Esophagus muscularis mucosa (tissue), 4 donors: ENCODE data around the gene PTPN14. TPM values are rescaled to one million over a fixed set of nuclear protein-coding genes. Genes with fewer than 3 reads are reported as not detected.

ENCODE experiments used
- DNase-seq: peaks from one replicate; pipeline ENCODE4 v3.0.0-alpha.2; 2017; ENCODE audit errors: extremely low spot score
- H3K27ac ChIP-seq, 4 donors: fragments of 200-600 bp; sonication (generic); replicated peaks in 1 of 4; 1 replicate in 3 of 4; 2 replicates in 1 of 4; pipeline ENCODE4 v1.5.1; 2016 to 2019; ENCODE audit warnings: mild to moderate bottlenecking in 1 of 4
- H3K27me3 ChIP-seq, 4 donors: fragments of 200-600 bp; sonication (generic); one replicate each; pipeline versions ENCODE4 v1.5.1 to v1.6.0; 2016 to 2019
- H3K36me3 ChIP-seq, 4 donors: fragments of 200-600 bp; sonication (generic); one replicate each; pipeline ENCODE4 v1.5.1; 2016 to 2019
- H3K4me1 ChIP-seq, 4 donors: fragments of 200-600 bp; sonication (generic); one replicate each; pipeline ENCODE4 v1.5.1; 2016 to 2019
- H3K4me3 ChIP-seq, 4 donors: fragments of 200-600 bp; sonication (generic); 1 replicate in 2 of 4; 2 replicates in 2 of 4; pipeline ENCODE4 v1.5.1; 2016 to 2019; ENCODE audit warnings: mild to moderate bottlenecking in 4 of 4, moderate library complexity in 1 of 4
- H3K9me3 ChIP-seq, 4 donors: fragments of 200-600 bp; sonication (generic); 1 replicate in 3 of 4; 2 replicates in 1 of 4; pipeline ENCODE4 v1.5.1; 2016 to 2019
- EP300 ChIP-seq: sonication (generic); formaldehyde crosslinking; IDR thresholded peaks from one replicate; pipeline ENCODE4 v1.6.1; 2017; ENCODE audit warnings: antibody characterized with exemption
- POLR2A ChIP-seq: fragments of 450-650 bp; IDR thresholded peaks from one replicate; pipeline ENCODE4 v1.6.1; 2017; ENCODE audit warnings: antibody characterized with exemption, moderate library complexity, mild to moderate bottlenecking, low read depth
- POLR2AphosphoS5 ChIP-seq, 2 donors: sonication (generic); formaldehyde crosslinking; IDR thresholded peaks; one replicate each; pipeline ENCODE4 v1.6.1; 2017; ENCODE audit warnings: antibody characterized with exemption in 2 of 2
- WGBS: methylation state at CpG from one replicate; pipeline ENCODE4 v1.1.5; 2018; 5-methylcytosine and 5-hydroxymethylcytosine counted together
- intact Hi-C: fragments of 100-400 bp; cut with DNase I; formaldehyde crosslinking; loops from one replicate; pipeline ENCODE4 v1.15.1; 2023
- total RNA-seq, 4 donors: library from RNA; depleted of rRNA; stranded (reverse); fragments of >200 nt; gene quantifications; one replicate each; pipeline versions ENCODE4 v1.1.0 to v1.2.1, GENCODE V29; 2016
- TF ChIP-seq, protein P1 (sequence below), 3 experiments: fragments of 200-600 bp in 2 of 3; fragments of 450-650 bp in 1 of 3; sonication (generic) in 2 of 3; IDR thresholded peaks; one replicate each; pipeline ENCODE4 v1.5.1; 2017 to 2019; ENCODE audit warnings: antibody characterized with exemption in 3 of 3, mild to moderate bottlenecking in 2 of 3, moderate library complexity in 1 of 3

The PTPN14 gene
- total RNA-seq, 4 donors from 2014 or later, result 48.5 to 108 (median 69.1) TPM

DNA sequence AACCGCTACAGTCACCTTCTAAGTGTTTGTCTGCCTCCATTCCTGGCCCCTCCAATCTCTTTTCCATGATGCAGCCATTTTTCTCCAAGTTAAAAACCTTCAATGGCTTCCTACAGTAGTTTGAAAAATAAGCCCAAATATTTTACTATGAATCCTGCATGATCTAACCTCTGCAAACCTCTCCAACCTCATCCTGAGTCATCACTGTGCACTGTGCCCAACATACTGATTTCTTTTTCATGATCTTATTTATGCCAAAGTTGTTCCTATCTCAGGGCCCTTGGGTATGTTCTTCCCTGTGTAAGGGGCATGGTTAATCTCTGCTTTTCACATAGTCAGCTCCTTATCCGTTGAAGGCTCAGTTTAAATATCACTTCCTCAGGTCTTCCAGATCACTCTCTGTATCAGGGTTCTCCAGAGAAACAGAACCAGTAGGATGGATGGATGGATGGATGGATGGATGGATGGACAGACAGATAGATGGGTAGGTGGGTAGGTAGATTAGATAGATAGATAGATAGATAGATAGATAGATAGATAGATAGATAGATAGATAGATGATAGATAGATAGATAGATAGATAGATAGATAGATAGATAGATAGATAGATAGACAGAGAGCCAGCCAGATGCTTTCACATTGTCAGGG, 18.1 kb upstream of the PTPN14 start:
- no peaks in the 10 kb centered on the region for H3K36me3 ChIP-seq
- WGBS, result 81% methylated on average over 2 of the region's 2 CpGs
- no peaks in the 10 kb centered on the region for H3K9me3 ChIP-seq
- intact Hi-C loops, result no loop called here
- H3K4me1 ChIP-seq, result no peaks in the 10 kb centered on the region
- TF ChIP-seq, protein P1, sequence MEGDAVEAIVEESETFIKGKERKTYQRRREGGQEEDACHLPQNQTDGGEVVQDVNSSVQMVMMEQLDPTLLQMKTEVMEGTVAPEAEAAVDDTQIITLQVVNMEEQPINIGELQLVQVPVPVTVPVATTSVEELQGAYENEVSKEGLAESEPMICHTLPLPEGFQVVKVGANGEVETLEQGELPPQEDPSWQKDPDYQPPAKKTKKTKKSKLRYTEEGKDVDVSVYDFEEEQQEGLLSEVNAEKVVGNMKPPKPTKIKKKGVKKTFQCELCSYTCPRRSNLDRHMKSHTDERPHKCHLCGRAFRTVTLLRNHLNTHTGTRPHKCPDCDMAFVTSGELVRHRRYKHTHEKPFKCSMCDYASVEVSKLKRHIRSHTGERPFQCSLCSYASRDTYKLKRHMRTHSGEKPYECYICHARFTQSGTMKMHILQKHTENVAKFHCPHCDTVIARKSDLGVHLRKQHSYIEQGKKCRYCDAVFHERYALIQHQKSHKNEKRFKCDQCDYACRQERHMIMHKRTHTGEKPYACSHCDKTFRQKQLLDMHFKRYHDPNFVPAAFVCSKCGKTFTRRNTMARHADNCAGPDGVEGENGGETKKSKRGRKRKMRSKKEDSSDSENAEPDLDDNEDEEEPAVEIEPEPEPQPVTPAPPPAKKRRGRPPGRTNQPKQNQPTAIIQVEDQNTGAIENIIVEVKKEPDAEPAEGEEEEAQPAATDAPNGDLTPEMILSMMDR (IDR thresholded peaks at IDR 0.05), result no peak
- TF ChIP-seq EP300 (no peak), POLR2AphosphoS5 (IDR thresholded peaks at IDR 0.05) (no peak), POLR2A (no peak)
- no peak overlapping the region for H3K4me3 ChIP-seq
- DNase-seq, result no peak
- no peak overlapping the region for H3K27ac ChIP-seq
- H3K27me3 ChIP-seq, result no peaks in the 10 kb centered on the region

DNA sequence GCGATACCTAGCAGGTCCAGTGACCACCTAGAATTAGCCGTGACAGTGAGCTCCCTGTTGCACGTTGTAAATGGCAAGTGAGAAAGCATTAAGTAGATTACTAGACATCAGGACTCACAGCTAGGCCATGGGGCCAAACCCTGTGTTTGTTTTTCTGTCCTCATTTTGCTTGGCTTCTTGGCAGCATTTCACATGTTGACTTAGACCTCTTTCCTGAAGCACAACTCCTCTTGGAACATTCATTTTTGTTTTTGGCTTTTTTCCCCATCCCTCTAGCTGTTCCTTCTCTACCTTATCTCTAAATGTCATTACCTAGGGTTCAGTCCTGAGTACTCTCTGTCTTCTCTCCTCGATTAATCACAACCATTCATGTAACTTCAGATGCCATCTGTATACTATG, 16.9 kb upstream of the PTPN14 start:
- Histone ChIP-seq H3K9me3 (no peaks in the 10 kb centered on the region), H3K27me3 (no peaks in the 10 kb centered on the region), H3K4me3 (no peak overlapping the region), H3K36me3 (no peaks in the 10 kb centered on the region), H3K27ac (no peak overlapping the region), H3K4me1 (no peaks in the 10 kb centered on the region)
- 91% methylated on average over 4 of the region's 4 CpGs for WGBS
- no peak for DNase-seq
- TF ChIP-seq EP300 (no peak), POLR2AphosphoS5 (IDR thresholded peaks at IDR 0.05) (no peak), POLR2A (no peak)
- TF ChIP-seq, protein P1 (IDR thresholded peaks at IDR 0.05), result no peak
- intact Hi-C loops, result no loop called here

DNA sequence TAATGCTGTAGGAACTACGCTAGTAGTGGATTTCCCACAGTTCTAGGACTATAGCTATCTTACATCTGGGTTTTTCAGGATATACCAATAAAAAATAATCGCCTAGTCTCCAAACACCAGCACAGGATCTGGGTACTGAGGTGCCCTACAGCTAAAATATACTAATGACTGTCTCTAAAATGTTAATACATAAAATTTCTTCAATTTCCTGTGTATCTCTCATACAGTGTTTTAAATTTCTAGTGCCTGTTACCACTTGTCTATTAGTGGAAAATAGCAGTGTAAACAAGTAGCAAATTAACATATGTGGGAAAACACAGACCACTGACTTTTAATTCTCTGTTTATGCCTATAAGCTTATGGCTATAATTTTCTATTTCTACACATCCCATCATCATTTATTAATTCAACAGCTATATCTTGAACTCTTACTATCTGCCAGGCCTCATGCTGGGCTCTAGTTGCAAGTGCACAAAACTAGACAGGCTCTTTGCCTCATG, 16.1 kb upstream of the PTPN14 start:
- H3K4me1 ChIP-seq, result no peaks in the 10 kb centered on the region
- H3K36me3 ChIP-seq, result no peaks in the 10 kb centered on the region
- no peaks in the 10 kb centered on the region for H3K27me3 ChIP-seq
- 92% methylated on average over 2 of the region's 2 CpGs for WGBS
- no peak for DNase-seq
- no peaks in the 10 kb centered on the region for H3K9me3 ChIP-seq
- H3K27ac ChIP-seq, result no peak overlapping the region
- TF ChIP-seq POLR2AphosphoS5 (IDR thresholded peaks at IDR 0.05) (no peak), EP300 (no peak), POLR2A (no peak)
- TF ChIP-seq, protein P1 (IDR thresholded peaks at IDR 0.05), result no peak
- intact Hi-C loops, result no loop called here
- H3K4me3 ChIP-seq, result no peak overlapping the region

DNA sequence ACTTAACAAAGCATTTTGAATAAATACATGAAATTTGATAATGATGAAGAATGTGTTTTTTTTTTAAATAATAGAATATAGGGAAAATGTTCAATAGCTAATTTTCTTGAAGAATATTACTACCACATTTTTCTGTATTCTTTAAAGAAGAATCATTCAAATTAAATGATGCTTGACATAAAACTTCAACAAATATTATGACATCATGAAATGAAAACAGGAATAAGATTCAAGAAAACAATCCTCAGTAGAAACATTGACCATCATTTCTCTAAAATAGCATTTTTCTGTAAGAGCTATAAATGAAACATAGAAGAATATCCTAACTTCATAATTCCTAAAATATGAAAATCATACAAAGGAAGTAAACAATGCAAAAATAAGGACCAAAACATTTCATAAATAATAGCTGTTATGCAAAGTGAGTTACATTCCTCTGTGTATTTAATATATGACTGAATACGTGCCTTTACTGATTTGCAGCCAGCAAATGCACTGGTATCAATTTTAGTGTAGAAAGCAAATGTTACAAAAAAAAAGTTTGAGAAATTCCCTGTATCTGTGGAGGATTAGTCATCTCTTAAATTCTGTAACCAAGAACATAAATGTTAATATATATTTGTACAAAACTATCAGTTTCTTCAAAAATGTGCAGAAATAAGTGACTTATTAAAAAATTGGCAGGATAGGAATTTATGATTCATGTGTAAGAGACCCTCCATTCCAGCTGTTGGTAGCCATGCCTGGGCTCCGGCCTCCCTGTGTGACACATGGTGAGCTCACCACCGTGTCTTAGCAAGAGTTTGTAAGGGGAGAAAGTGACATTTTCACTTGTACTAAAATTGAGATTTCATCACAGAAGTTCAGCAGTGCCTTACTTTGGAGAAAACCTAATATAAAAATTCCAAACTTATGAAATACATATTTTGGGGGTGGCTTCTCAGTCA, 15.0 kb upstream of the PTPN14 start:
- H3K27ac ChIP-seq, result no peak overlapping the region
- H3K4me1 ChIP-seq, result no peaks in the 10 kb centered on the region
- intact Hi-C loops, result no loop called here
- 78% methylated on average over 3 of the region's 3 CpGs for WGBS
- no peaks in the 10 kb centered on the region for H3K27me3 ChIP-seq
- no peaks in the 10 kb centered on the region for H3K9me3 ChIP-seq
- TF ChIP-seq POLR2A (no peak), POLR2AphosphoS5 (IDR thresholded peaks at IDR 0.05) (no peak), EP300 (no peak)
- TF ChIP-seq, protein P1 (IDR thresholded peaks at IDR 0.05), result no peak
- DNase-seq, result no peak
- no peak overlapping the region for H3K4me3 ChIP-seq
- no peaks in the 10 kb centered on the region for H3K36me3 ChIP-seq
